ENCODE measurements around the gene LHFPL6. TPM values are rescaled to one million over a fixed set of nuclear protein-coding genes. Genes with fewer than 3 reads are reported as not detected.

Gene LHFPL6
- total RNA-seq, 2 experiments from 2014 or later, result 1.2 TPM

- ATAC-seq (no peak), DNase-seq (no peak)
- Mint-ChIP-seq H3K4me1 (no peaks in the 10 kb centered on the region), H3K27ac (no peak overlapping the region), H3K36me3 (ENCODE audit: low read depth) (no peaks in the 10 kb centered on the region), H3K27me3 (peaks cover 16% of the 10 kb centered on the region), H3K9me3 (ENCODE audit: low read depth) (no peaks in the 10 kb centered on the region), H3K4me3 (no peak overlapping the region)
- intact Hi-C loops (cut with DNase I, micrococcal nuclease), result no loop called here
- CTCF ChIA-PET, result no interaction called here
- POLR2A ChIA-PET, result no interaction called here
These were observed 276.4 kb downstream of the LHFPL6 start for GRCh38 chr13:39326469-39327171.

GRCh38 chr13:39324806-39325311 is 278.1 kb downstream of the LHFPL6 start:
- Mint-ChIP-seq H3K27me3 (peaks cover 11% of the 10 kb centered on the region), H3K27ac (no peak overlapping the region), H3K9me3 (ENCODE audit: low read depth) (no peaks in the 10 kb centered on the region), H3K4me1 (no peaks in the 10 kb centered on the region), H3K36me3 (ENCODE audit: low read depth) (no peaks in the 10 kb centered on the region), H3K4me3 (no peak overlapping the region)
- DNase-seq (no peak), ATAC-seq (no peak)
- ChIA-PET POLR2A (no interaction called here), CTCF (no interaction called here)
- intact Hi-C loops (cut with DNase I, micrococcal nuclease), result no loop called here

- Mint-ChIP-seq H3K27me3 (peaks cover 7% of the 10 kb centered on the region), H3K4me3 (no peak overlapping the region), H3K9me3 (ENCODE audit: low read depth) (no peaks in the 10 kb centered on the region), H3K36me3 (ENCODE audit: low read depth) (no peaks in the 10 kb centered on the region), H3K27ac (no peak overlapping the region), H3K4me1 (no peaks in the 10 kb centered on the region)
- POLR2A ChIA-PET, result no interaction called here
- intact Hi-C loops (cut with DNase I, micrococcal nuclease), result no loop called here
- CTCF ChIA-PET, result interaction anchor here (0.9 to 1.3 kb wide), 2 partner anchors 12 to 290 kb away, joined by 3 to 5 read pairs; no protein-coding TSS in a partner anchor
- DNase-seq (no peak), ATAC-seq (no peak)
These were observed 280.0 kb downstream of the LHFPL6 start for GRCh38 chr13:39322836-39323585.

DNA sequence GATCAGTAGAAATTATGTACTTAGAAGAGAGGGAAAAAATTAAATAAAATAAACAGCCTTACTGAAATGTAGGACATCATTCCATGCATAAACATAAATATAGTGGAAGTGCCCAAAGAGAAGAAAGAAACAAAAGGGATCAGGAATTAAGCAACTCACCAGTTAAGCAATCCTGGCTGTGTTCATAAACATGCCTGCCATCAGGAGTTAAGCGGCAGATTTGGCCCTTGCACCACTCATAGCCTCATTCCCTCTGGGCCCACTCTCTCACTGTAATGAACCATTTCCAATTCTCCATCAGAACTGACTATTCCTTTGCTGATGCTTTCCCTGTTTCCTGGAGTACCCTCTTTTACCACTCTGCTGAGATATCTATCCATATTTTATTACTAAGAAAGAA is 281.4 kb downstream of the LHFPL6 start:
- intact Hi-C loops (cut with DNase I, micrococcal nuclease), result no loop called here
- no peak overlapping the region for H3K27ac Mint-ChIP-seq
- ChIA-PET POLR2A (no interaction called here), CTCF (interaction anchor here (1.0 kb wide), 1 partner anchor 97 kb away, joined by 3 read pairs; no protein-coding TSS in a partner anchor)
- H3K4me1 Mint-ChIP-seq, result no peaks in the 10 kb centered on the region
- no peak for DNase-seq
- no peaks in the 10 kb centered on the region for H3K9me3 Mint-ChIP-seq (ENCODE audit: low read depth)
- H3K36me3 Mint-ChIP-seq (ENCODE audit: low read depth), result no peaks in the 10 kb centered on the region
- peaks cover 7% of the 10 kb centered on the region for H3K27me3 Mint-ChIP-seq
- no peak for ATAC-seq
- no peak overlapping the region for H3K4me3 Mint-ChIP-seq

DNA sequence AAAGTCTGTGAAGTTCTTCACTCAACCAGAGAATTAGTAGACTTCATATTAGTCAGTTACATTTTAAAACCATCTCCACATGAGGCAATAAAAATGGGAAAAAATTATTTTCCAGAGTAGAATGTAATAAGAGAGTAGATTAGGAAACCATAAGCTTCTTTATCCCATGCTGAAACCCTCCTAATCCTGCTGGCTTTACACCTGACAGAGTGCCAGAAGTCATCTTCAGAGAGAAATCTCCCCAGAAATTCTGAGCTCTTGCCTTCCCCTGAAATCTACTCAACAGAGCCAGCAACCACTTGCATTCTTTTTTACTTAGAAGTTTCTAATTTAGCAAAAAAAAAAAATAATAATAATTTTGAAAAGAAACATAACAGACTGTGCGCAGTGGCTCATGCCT is 284.8 kb downstream of the LHFPL6 start:
- Mint-ChIP-seq H3K27me3 (peaks cover 11% of the 10 kb centered on the region), H3K27ac (no peak overlapping the region), H3K9me3 (ENCODE audit: low read depth) (no peaks in the 10 kb centered on the region), H3K4me3 (no peak overlapping the region), H3K4me1 (no peaks in the 10 kb centered on the region), H3K36me3 (ENCODE audit: low read depth) (no peaks in the 10 kb centered on the region)
- DNase-seq, result no peak
- CTCF ChIA-PET, result no interaction called here
- POLR2A ChIA-PET, result no interaction called here
- ATAC-seq, result no peak
- intact Hi-C loops (cut with DNase I, micrococcal nuclease), result no loop called here

DNA sequence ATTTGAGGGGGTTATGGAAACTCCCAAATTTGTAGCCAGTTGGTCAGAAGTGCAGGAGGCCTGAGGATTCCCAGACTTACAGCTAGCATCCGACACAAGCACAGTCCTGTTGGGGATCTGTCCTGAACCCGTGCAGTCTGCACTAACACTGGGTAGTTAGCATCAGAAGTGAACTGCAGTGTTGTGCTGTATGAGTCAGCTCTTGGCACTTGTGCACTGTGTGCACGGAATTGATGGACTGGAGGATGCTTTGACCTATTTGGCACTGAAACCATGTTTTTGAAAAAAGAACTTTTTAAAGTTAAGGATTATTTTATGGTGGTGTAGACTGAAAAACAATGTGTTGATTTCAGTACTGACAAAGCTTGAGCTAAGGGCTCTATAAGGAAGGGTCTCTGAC is 285.7 kb downstream of the LHFPL6 start:
- intact Hi-C loops (cut with DNase I, micrococcal nuclease), result no loop called here
- H3K27ac Mint-ChIP-seq, result no peak overlapping the region
- POLR2A ChIA-PET, result no interaction called here
- no peak for DNase-seq
- CTCF ChIA-PET, result no interaction called here
- H3K4me1 Mint-ChIP-seq, result no peaks in the 10 kb centered on the region
- H3K9me3 Mint-ChIP-seq (ENCODE audit: low read depth), result no peaks in the 10 kb centered on the region
- no peak for ATAC-seq
- H3K4me3 Mint-ChIP-seq, result no peak overlapping the region
- peaks cover 9% of the 10 kb centered on the region for H3K27me3 Mint-ChIP-seq
- H3K36me3 Mint-ChIP-seq (ENCODE audit: low read depth), result no peaks in the 10 kb centered on the region

GRCh38 chr13:39315796-39316195 is 287.2 kb downstream of the LHFPL6 start:
- CTCF ChIA-PET, result no interaction called here
- ATAC-seq, result no peak

DNA sequence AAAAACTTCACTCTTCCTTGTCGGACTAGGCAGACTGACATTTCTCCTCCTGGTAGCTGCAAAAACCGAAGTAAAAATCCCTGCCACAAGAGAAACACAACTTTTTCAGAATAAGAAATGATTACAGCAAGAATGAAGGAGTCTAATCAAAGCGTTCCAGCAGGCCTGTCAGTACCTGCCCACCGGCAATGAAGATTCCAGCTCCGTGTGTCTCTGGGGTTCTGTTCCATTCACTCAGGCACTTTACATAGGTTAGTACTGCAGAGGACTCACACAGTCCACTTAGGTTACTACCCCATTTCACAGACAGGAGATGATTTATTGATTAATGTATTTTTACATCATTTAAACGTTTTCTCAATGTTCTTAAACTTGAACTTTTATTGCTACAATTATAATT is 289.3 kb downstream of the LHFPL6 start:
- H3K4me1 Mint-ChIP-seq, result no peaks in the 10 kb centered on the region
- intact Hi-C loops (cut with DNase I, micrococcal nuclease), result no loop called here
- ChIA-PET POLR2A (no interaction called here), CTCF (interaction anchor here (0.6 kb wide), 1 partner anchor 73 kb away, joined by 3 read pairs; no protein-coding TSS in a partner anchor)
- peaks cover 12% of the 10 kb centered on the region for H3K27me3 Mint-ChIP-seq
- H3K9me3 Mint-ChIP-seq (ENCODE audit: low read depth), result no peaks in the 10 kb centered on the region
- no peak for ATAC-seq
- no peak for DNase-seq
- H3K36me3 Mint-ChIP-seq (ENCODE audit: low read depth), result no peaks in the 10 kb centered on the region
- no peak overlapping the region for H3K27ac Mint-ChIP-seq
- H3K4me3 Mint-ChIP-seq, result no peak overlapping the region

More at GRCh38 chr13:39315796-39316195, 287.2 kb downstream of the LHFPL6 start:
- Mint-ChIP-seq H3K27ac (no peak overlapping the region), H3K9me3 (ENCODE audit: low read depth) (no peaks in the 10 kb centered on the region), H3K36me3 (ENCODE audit: low read depth) (no peaks in the 10 kb centered on the region), H3K4me1 (no peaks in the 10 kb centered on the region), H3K27me3 (peaks cover 6% of the 10 kb centered on the region), H3K4me3 (no peak overlapping the region)
- POLR2A ChIA-PET, result no interaction called here
- DNase-seq, result no peak
- intact Hi-C loops (cut with DNase I, micrococcal nuclease), result no loop called here

- ChIA-PET POLR2A (interaction anchor here (0.7 kb wide), 1 partner anchor 31 kb away, joined by 3 read pairs; no protein-coding TSS in a partner anchor), CTCF (interaction anchor here (0.6 kb wide), 1 partner anchor 526 kb away, joined by 3 read pairs; no protein-coding TSS in a partner anchor)
- Mint-ChIP-seq H3K9me3 (ENCODE audit: low read depth) (no peaks in the 10 kb centered on the region), H3K4me3 (no peak overlapping the region), H3K27me3 (peaks cover 15% of the 10 kb centered on the region), H3K4me1 (no peaks in the 10 kb centered on the region), H3K27ac (no peak overlapping the region), H3K36me3 (ENCODE audit: low read depth) (no peaks in the 10 kb centered on the region)
- intact Hi-C loops (cut with DNase I, micrococcal nuclease), result no loop called here
- ATAC-seq (no peak), DNase-seq (no peak)
These were observed 290.4 kb downstream of the LHFPL6 start for GRCh38 chr13:39312596-39312995.

DNA sequence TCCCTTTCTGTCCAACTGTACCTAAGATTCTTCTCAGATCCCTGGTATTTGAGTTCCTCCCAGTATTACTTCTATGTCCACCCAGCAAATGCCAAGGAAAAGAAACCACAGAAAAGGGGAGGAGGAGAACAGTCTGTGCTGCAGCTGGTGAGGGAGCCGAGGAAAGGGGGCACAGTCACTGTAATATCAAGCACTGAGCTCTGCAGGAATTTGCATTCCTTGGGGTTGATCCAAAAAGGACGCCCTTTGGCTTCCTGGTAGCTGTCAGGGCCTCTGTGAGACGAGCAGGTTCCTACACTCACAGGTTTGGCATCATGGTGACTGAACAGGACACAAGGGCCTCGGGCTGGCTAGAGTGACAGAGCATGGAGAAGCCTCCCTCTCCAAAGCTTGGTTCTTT is 291.4 kb downstream of the LHFPL6 start:
- no peak for DNase-seq
- CTCF ChIA-PET, result interaction anchor here (0.7 kb wide), 1 partner anchor 10 kb away, joined by 3 read pairs; no protein-coding TSS in a partner anchor
- POLR2A ChIA-PET, result no interaction called here
- Mint-ChIP-seq H3K4me1 (peaks cover 7% of the 10 kb centered on the region), H3K27me3 (peaks cover 21% of the 10 kb centered on the region), H3K9me3 (ENCODE audit: low read depth) (no peaks in the 10 kb centered on the region), H3K27ac (no peak overlapping the region), H3K4me3 (no peak overlapping the region), H3K36me3 (ENCODE audit: low read depth) (no peaks in the 10 kb centered on the region)
- intact Hi-C loops (cut with DNase I, micrococcal nuclease), result no loop called here
- ATAC-seq, result no peak

DNA sequence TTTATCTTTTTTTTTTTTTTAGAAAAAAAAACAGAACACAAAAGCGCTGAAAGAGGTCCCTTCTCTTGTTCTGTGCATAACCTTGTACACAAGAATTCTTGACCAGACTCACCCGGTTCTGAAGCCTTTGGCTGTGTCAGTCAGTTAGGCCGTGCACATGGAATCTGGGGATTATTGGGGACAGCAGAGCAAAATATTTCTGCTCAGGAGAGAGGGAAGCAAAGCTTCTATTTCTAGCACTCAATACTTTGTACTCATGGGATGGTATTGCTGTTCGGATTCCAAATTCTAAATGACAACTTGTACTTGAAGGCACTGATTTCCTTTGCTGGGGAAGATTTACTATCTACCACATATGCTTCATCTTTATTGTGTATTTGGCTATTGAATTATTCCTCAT is 292.0 kb downstream of the LHFPL6 start:
- H3K27me3 Mint-ChIP-seq, result peaks cover 21% of the 10 kb centered on the region
- CTCF ChIA-PET, result no interaction called here
- H3K4me3 Mint-ChIP-seq, result no peak overlapping the region
- no peak for DNase-seq
- no peak overlapping the region for H3K27ac Mint-ChIP-seq
- H3K36me3 Mint-ChIP-seq (ENCODE audit: low read depth), result no peaks in the 10 kb centered on the region
- intact Hi-C loops (cut with DNase I, micrococcal nuclease), result no loop called here
- H3K4me1 Mint-ChIP-seq, result peaks cover 7% of the 10 kb centered on the region
- no peak for ATAC-seq
- H3K9me3 Mint-ChIP-seq (ENCODE audit: low read depth), result no peaks in the 10 kb centered on the region
- POLR2A ChIA-PET, result no interaction called here

All from activated CD4-positive, alpha-beta T cell treated with anti-CD3 and anti-CD28 coated beads for 36 hours (primary cell).